GM18951 (cell line): ENCODE data around the gene C4orf51.

Experiments used
- POLR2A ChIP-seq: IDR thresholded peaks from 4 replicates; pipeline ENCODE4 v1.6.1; 2011; ENCODE audit warnings: mild to moderate bottlenecking; ENCODE audit not compliant: insufficient read length, insufficient read depth; ENCODE audit errors: extremely low read depth
- in situ Hi-C: fragments of 300-500 bp; cut with MboI; formaldehyde crosslinking; loops from one replicate; pipeline ENCODE4 v1.12.0; 2022; ENCODE audit warnings: low sequenced_read_pairs, mixed read lengths, inconsistent platforms; ENCODE audit not compliant: unreplicated experiment

The C4orf51 gene

DNA sequence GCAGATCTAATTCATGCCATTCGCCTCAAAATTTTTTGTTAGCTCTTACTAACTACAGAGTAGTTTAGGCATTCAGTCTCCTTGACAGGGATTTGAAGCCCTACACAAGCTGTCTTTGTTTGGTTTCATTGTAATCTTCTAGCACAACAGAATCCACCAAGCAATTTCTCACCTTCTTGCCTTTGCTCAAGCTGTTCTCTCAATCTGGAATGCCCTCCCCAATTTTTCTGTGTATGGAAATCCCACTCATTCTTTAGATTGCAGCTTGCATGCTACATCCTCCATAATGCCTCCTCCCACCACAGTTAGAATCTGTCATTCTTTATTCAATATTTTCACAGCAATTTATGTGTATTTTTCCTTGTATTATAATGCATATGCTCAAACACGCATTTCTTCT is 63.7 kb downstream of the C4orf51 start:
- TF ChIP-seq POLR2A, result no peak
- in situ Hi-C loops, result no loop called here

DNA sequence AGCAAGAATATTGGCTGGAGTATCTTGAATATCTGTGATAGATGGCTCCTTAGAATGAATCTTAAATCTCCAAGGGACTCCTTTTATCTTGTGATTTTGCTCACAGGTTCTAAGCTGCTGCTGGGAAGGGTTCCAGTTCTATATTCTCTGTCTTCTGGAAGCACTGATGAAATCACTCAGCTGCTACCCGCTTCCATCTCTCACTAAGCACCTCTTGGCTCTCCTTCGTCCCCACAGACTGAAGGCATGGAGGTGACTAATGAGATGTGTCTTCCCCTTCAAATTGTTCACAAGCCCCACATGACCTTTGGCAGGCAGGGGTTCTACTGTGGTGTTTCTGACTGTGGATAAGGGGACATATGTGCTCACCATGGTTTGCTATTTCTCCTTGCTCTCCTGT is 75.9 kb downstream of the C4orf51 start:
- in situ Hi-C loops, result no loop called here
- no peak for TF ChIP-seq POLR2A

DNA sequence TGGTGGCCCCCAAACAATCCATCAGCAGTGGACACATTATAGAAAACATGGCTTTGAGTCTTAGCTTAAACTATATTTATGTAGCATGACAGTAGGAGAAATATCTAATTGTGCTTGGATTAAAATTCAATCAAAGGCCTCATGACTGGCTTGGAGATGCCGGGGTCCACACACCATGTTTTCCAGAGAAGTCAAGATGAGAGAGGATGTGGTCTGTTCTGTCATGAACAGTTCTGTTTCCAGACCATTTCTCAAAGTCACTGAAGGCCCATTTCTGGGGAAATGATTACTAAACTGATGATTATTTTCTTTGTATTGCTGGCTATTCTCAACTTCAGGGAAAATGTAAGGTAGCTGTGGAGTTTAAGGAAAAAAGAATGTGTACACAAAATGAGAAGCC is 76.3 kb downstream of the C4orf51 start:
- in situ Hi-C loops, result no loop called here
- no peak for TF ChIP-seq POLR2A

- TF ChIP-seq POLR2A, result no peak
- in situ Hi-C loops, result no loop called here
Measured at GRCh38 chr4:145757188-145757587, 77.2 kb downstream of the C4orf51 start.

- no peak for TF ChIP-seq POLR2A
- in situ Hi-C loops, result no loop called here
Measured at GRCh38 chr4:145760176-145760575, 80.2 kb downstream of the C4orf51 start.

- TF ChIP-seq POLR2A, result no peak
Measured at GRCh38 chr4:145760961-145761929, 81.3 kb downstream of the C4orf51 start.

GRCh38 chr4:145762719-145763118 is 82.8 kb downstream of the C4orf51 start:
- in situ Hi-C loops, result no loop called here
- no peak for TF ChIP-seq POLR2A

More at GRCh38 chr4:145760961-145761929, 81.3 kb downstream of the C4orf51 start:
- in situ Hi-C loops, result no loop called here

DNA sequence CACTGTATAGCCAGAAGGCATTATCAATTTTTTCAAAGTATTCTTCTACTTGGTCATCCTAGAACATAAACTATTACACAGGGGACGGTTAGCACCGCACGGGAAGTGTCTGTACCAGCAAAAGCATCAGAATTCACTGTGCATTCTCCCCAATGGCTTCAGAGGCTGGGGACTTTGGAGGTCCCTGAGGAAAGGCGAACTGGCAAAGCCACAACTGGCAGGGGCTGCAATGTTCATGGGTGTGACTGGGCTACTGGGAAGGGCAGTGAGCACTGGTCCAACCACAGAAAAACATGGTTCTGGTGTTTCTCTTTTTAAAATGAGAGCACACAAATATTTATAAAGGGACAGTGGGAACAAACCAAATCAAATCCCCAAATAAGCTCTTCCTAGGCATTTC is 83.5 kb downstream of the C4orf51 start:
- in situ Hi-C loops, result no loop called here
- no peak for TF ChIP-seq POLR2A

DNA sequence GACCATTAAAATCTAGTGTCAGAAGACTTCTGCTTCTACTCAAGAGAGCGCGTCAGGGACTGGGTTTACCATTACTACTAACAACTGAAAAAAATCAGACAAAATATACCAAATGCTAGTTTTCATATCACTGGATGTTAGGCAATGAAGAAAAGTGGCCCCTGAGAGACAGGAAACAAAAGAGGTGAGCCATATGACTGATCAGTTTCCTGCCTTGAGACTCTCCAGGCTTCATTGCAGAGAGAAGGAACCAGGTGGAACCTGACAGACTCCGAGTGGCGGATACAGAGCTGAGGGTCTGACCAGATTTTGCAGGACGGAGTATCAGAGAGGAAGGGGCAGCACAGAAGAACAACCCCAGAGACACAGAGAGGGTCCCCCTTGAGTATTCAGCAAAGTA is 86.3 kb downstream of the C4orf51 start:
- in situ Hi-C loops, result no loop called here
- no peak for TF ChIP-seq POLR2A

DNA sequence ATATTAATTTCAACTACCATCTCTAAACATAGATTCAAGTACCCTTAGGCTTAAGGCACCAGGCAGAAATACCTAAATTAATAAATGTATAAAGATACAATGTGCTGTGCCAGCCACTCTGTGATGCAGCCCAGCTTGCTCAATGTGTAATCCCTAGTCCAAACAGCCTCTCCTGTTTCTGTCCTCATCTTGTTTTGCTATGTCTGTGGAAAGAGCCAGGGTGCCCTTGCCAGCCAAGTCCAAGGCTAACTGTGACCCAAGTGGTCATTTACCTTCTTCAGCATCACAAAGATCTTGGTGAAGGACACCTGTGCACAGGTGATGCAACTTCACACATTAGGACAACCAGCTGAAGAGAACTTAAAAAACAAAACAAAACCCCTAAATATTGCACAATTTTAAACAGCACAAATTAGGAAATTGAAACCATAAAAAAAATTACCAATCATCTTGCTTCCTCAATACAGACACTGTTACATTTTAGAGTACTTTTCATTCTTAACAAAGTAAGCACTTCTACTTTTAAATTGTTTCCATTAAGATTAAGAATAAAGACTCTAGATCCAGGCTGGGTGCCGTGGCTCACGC is 89.6 kb downstream of the C4orf51 start:
- no peak for TF ChIP-seq POLR2A
- in situ Hi-C loops, result no loop called here

DNA sequence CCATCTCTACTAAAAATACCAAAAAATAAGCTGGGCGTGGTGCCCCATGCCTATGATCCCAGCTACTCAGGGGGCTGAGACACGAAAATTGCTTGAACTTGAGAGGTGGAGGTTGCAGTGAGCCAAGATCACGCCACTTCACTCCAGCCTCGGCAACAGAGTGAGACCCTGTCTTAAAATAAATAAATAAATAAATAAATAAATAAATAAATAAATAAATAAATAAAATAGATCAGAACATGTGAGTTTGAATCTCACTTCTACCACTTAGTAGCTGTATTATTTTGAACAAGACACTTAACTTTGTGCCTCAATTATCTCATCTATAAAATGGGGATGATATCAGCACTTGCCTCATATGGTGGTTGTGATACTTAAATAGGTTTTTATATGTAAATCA is 90.2 kb downstream of the C4orf51 start:
- TF ChIP-seq POLR2A, result no peak

DNA sequence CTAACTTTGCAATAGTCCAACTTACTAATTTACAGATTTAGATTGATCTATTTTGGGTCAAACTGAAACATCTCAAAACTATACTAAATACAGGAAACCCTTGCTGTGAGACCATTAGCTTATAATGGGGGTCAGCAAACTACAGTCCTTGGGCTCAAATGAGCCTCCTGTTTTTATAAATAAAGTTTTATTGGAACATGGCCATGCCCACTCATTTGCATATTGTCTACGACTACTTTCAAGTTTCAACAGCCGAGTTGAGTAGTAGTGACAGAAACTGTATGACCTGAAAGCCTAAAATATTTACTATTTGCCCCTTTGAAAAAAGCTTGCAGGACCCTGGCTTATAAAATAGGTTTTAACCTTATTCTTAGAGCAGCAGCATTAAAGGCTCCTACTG is 92.4 kb downstream of the C4orf51 start:
- TF ChIP-seq POLR2A, result no peak
- in situ Hi-C loops, result no loop called here

More for the DNA sequence above, 90.2 kb downstream of the C4orf51 start:
- in situ Hi-C loops, result no loop called here

- in situ Hi-C loops, result no loop called here
- no peak for TF ChIP-seq POLR2A
Measured at GRCh38 chr4:145773581-145774234, 93.8 kb downstream of the C4orf51 start.

DNA sequence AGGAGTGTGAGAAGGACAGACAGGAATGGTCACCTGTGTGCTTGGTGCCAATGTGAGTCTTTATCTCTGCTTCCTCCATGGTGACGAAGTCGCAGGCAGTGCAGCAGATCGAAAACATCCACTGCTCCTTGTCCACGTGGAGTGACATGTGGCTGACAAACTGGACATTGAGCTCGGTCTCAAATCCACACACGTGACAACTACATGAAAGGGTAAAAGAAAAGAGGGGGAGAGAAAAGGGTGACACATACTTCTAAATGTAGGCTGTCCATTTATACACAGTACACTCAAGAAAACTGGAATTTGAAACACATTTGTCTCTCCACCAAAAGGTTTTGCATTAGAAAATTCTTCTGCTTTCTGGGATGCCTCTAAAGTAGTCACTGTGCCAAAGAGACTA is 94.5 kb downstream of the C4orf51 start:
- in situ Hi-C loops, result no loop called here
- TF ChIP-seq POLR2A, result no peak

DNA sequence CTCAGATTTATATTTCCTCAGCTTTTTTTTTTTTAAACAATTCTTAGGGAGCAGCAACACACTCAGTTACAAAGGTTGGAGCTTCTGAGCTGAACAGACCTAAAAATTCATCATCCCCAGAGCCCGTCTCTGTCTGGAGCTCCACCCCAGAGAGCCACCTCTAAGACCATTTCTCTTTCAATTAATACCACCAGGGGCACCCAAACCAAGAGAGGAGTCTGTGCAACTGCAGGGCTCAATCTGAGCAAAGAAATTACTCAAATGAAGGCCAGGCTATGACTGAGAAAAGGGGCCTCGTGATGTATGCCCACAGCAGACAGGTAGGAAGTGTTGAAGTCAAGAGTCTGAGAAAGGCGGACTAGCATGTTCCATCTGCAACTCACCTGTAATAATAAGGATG is 95.5 kb downstream of the C4orf51 start:
- in situ Hi-C loops, result no loop called here
- TF ChIP-seq POLR2A, result no peak
